Non-pigmented ciliary epithelial cell (primary cell): Measurements from ENCODE around the gene SPATA20.

ENCODE experiments used
- DNase-seq: peaks from one replicate; pipeline ENCODE4 v3.0.0-alpha.2; 2010; ENCODE audit warnings: low read depth

The SPATA20 gene

GRCh38 chr17:50559674-50560184 lies 12.8 kb downstream of the SPATA20 start:
- DNase-seq = no peak

- DNase-seq = no peak
Measured at GRCh38 chr17:50560185-50560824, 13.3 kb downstream of the SPATA20 start, which contains the start of gene CACNA1G. Gene CACNA1G (plus strand): TSS chr17:50560715. CDS start chr17:50561460, 745 bp downstream.

DNA sequence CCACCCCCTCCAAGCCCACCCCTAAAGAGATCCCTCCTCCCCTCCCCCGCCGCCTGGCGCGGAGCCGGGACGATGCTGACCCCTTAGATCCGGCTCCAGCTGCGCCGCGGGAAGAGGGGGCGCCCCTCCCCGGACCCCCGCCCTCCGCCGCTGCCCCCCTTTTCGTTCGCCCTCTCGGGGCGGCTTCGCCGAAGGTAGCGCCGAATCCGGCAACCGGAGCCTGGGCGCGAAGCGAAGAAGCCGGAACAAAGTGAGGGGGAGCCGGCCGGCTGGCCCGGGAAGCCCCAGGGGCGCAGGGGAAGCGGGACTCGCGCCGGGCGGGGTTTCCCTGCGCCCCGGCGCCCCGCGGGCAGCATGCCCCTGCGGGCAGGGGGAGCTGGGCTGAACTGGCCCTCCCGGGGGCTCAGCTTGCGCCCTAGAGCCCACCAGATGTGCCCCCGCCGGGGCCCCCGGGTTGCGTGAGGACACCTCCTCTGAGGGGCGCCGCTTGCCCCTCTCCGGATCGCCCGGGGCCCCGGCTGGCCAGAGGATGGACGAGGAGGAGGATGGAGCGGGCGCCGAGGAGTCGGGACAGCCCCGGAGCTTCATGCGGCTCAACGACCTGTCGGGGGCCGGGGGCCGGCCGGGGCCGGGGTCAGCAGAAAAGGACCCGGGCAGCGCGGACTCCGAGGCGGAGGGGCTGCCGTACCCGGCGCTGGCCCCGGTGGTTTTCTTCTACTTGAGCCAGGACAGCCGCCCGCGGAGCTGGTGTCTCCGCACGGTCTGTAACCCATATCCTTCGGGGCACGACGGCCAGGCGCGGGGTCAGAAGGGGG lies 14.2 kb downstream of the SPATA20 start:
- no peak for DNase-seq

GRCh38 chr17:50561746-50562141 lies 14.8 kb downstream of the SPATA20 start:
- DNase-seq = no peak

DNA sequence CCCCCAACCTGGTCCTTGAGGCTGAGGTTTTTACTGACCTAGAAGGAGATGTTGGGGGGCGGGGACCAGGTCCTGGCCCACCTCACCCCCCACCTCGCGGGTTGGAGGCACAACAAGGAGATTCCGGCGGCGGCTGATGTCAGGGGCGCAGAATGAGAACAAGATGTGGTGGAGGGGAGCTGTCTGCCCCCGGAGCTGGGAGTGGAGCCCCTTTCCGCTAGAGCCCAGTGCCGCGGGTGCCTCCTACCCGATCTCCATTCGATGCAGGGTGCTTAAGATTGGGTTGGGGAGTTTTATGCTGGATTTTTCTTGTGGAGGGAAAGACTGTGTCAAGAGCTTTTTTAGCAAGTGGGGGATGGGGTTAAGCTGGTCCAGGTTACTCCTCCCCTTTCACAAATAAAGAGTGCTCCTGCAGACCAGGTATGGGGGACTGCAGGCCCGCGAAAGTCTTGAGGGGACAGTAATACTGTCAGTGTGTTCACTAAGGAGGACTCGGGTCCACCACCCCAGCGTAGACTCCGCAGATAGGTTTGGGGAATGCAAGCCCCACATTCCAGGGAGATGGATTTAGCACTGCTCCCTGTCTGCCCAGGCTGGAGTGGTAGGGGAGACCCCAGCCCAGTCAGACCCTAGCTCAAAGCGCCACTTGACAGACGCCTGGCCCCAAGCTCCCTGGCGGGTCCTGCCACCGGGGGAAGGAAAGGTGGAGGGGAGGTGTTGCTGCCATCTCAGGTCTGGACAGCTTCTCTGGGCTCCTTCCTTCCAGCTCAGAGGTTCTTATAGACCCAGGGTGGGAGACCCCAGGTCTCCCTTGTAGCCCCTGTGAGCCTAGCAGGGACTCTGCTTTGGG lies 15.5 kb downstream of the SPATA20 start:
- no peak for DNase-seq

- DNase-seq = no peak
Measured at GRCh38 chr17:50563092-50563511, 16.1 kb downstream of the SPATA20 start.

DNA sequence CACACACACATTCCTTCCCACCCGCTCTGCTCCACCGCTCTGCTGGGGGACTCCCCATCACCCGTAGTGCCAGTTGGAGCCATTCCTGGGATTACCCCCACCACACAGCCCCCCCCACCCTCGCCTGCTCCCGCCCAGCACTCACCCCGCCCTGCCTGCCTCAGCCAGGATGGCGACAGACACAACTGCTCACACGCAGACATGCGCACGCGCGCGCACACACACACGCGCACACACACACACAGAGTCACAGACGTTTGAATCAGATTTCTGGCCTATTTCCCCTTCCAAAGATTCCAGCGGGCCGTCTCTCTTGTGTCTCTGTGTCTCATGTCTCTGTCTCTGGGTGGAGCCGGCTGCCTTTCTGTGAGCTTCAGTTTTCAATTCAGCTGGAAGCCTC lies 17.9 kb downstream of the SPATA20 start:
- DNase-seq = no peak

GRCh38 chr17:50565402-50566350 lies 18.7 kb downstream of the SPATA20 start:
- DNase-seq = no peak

DNA sequence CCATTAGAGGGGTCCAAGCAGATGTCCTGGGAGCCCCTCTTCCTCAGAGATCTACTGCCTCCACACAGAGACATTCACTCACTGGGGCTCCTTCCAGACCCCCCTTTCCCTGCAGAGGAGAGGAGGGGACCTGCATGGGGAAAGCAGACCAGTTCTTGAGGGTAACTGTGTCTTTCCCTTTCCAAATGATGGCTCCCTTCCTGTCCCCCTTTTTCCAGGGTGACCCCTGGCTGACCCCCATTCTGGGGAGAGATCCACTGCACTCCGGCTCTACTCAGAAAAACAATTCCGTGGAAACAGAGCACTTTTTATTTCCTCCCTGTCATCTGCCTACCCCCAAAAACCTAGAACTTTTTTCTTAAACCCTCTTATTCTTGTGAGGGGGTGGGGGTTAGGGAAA lies 19.9 kb downstream of the SPATA20 start:
- DNase-seq = no peak

GRCh38 chr17:50568659-50569058 lies 21.7 kb downstream of the SPATA20 start:
- no peak for DNase-seq

DNA sequence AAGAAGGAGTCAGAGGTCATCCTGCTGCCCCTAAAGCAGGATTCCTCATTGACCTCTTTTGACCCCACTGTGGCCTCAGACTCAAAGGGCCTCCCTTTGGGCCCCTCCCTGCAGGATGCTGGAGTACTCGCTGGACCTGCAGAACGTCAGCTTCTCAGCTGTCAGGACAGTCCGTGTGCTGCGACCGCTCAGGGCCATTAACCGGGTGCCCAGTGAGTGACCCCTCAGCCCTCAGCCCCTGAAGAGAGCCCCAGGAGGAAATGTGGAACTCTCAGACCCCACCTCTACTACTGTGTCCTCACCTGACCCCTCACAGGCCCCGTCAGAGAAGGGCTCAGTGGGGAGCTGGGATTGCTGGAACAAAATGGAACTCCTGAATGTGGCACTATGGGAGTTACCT lies 22.6 kb downstream of the SPATA20 start:
- no peak for DNase-seq

GRCh38 chr17:50570032-50570431 lies 23.1 kb downstream of the SPATA20 start:
- DNase-seq = no peak

DNA sequence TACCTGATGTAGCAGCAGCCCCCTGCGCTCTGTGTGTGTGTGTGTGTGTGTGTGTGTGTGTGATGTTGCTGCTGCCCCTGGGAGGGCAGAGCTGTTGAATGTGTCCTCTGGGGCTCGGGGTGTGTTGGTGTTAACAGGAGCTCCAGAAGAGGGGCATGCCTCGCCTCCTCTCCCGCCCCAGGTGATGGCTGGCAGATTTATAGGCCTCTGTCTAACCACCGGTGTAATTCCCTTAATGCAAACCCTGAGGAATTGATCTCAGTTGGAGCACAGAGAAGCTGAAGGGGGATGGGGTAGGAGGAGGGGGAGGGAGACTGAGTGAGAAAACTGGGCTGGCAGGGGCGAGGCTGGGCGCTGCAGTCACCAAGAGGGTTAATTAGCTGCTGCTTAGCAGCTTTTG lies 23.6 kb downstream of the SPATA20 start:
- DNase-seq = no peak

DNA sequence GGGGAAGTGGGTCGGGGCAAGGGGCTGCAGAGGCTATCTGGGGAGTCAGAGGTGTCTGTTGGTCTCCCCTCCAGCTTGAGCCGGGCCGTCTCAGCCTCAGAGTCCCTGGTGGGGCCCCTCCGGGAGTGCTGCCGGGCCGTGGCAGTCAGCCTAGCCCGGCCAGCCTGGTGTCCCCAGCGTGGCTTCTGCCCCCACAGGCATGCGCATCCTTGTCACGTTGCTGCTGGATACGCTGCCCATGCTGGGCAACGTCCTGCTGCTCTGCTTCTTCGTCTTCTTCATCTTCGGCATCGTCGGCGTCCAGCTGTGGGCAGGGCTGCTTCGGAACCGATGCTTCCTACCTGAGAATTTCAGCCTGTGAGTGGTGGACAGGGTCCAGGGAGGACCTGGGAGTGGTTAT lies 24.7 kb downstream of the SPATA20 start:
- no peak for DNase-seq

DNA sequence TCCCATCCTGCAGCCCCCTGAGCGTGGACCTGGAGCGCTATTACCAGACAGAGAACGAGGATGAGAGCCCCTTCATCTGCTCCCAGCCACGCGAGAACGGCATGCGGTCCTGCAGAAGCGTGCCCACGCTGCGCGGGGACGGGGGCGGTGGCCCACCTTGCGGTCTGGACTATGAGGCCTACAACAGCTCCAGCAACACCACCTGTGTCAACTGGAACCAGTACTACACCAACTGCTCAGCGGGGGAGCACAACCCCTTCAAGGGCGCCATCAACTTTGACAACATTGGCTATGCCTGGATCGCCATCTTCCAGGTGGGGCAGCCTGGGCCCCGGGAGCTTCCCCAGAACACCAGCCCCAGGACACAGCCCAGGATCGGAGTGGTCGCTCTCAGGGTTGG lies 25.6 kb downstream of the SPATA20 start:
- no peak for DNase-seq

- DNase-seq = no peak
Measured at GRCh38 chr17:50573866-50574611, 27.1 kb downstream of the SPATA20 start.

- no peak for DNase-seq
Measured at GRCh38 chr17:50575581-50576210, 28.7 kb downstream of the SPATA20 start.

DNA sequence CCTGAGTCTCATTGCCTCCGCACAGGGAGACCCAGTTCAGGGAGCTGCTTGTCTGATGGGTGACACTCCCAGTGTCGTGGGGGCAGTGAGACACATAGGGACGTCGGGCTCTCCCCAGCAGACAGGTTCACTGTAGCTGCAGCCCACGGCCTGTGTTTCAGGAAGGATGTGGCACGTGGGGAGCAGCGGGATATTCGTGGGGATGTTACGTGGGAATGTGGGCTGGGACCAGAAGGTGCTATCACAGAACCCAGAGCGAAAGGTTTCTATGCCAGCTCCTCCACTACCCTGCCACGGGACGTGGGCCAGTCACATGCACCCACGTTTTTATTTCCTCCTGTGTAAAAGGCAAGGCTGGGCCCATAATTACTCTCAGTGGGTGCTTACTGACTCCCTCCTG lies 29.9 kb downstream of the SPATA20 start:
- no peak for DNase-seq

- DNase-seq = no peak
Measured at GRCh38 chr17:50577451-50577954, 30.5 kb downstream of the SPATA20 start.

DNA sequence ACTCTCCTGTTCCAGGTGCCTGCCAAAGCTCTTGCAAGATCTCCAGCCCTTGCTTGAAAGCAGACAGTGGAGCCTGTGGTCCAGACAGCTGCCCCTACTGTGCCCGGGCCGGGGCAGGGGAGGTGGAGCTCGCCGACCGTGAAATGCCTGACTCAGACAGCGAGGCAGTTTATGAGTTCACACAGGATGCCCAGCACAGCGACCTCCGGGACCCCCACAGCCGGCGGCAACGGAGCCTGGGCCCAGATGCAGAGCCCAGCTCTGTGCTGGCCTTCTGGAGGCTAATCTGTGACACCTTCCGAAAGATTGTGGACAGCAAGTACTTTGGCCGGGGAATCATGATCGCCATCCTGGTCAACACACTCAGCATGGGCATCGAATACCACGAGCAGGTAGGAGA lies 31.2 kb downstream of the SPATA20 start:
- DNase-seq = no peak
